Left cardiac atrium (tissue), 4 donors: ENCODE results near the gene CPNE6. TPM values are rescaled to one million over a fixed set of nuclear protein-coding genes. Genes with fewer than 3 reads are reported as not detected.
A peak's percentile ranks its signal among the peaks of the same experiment; 100 is the strongest.

ENCODE experiments used
- ATAC-seq, 2 donors: fragments of 200-7000 bp; cut with Tn5 transposase; one replicate each; pipeline ENCODE4 v1.9.1; 2020; ENCODE audit warnings: mild to moderate bottlenecking in 2 of 2, moderate library complexity in 2 of 2
- DNase-seq: peaks from one replicate; pipeline ENCODE4 v3.0.0-alpha.2; 2020
- intact Hi-C, 2 donors: fragments of 100-400 bp; cut with DNase I; formaldehyde crosslinking; loops; one replicate each; pipeline versions ENCODE4 v1.14.1 to v1.15.1; 2022 to 2023
- total RNA-seq, 2 donors: library from RNA; stranded (reverse); fragmentation: NEBNext Ultra II Directional; extraction: Animal tissue kit (Norgen Biotek cat#: 25700); gene quantifications; one replicate each; pipeline ENCODE4 v1.2.1, GENCODE V29; 2021
- donor health status: DM: no; HTN: yes; CAD: no.
- donor health status: DM: no; HTN: yes; CAD: no; lungs with severe emphysema.
- donor health status: DM: yes; HTN: yes; CAD: no.
- donor health status: Dilated cardiomyopathy.

CPNE6 gene
- total RNA-seq, 2 donors from 2014 or later, result not detected

- ATAC-seq (peak; percentile 85 to 89), DNase-seq (peak; percentile 53)
- intact Hi-C loops, result no loop called here
Observed at GRCh38 chr14:24080888-24081738, 9.8 kb downstream of the CPNE6 start.

- intact Hi-C loops, result no loop called here
- no peak for DNase-seq
- ATAC-seq, result no peak
Observed at GRCh38 chr14:24081739-24082211, 10.4 kb downstream of the CPNE6 start.

- ATAC-seq (no peak), DNase-seq (no peak)
- intact Hi-C loops, result no loop called here
Observed at GRCh38 chr14:24082411-24083080, 11.2 kb downstream of the CPNE6 start.

- intact Hi-C loops, result no loop called here
- DNase-seq (no peak), ATAC-seq (no peak)
Observed at GRCh38 chr14:24083462-24083861, 12.1 kb downstream of the CPNE6 start.

GRCh38 chr14:24084440-24084839 is 13.1 kb downstream of the CPNE6 start:
- intact Hi-C loops, result no loop called here
- DNase-seq (no peak), ATAC-seq (no peak)

- intact Hi-C loops, result no loop called here
Observed at GRCh38 chr14:24085215-24085614, 13.9 kb downstream of the CPNE6 start.

GRCh38 chr14:24086193-24086955 is 15.0 kb downstream of the CPNE6 start:
- DNase-seq (no peak), ATAC-seq (no peak)
- intact Hi-C loops, result no loop called here

More at GRCh38 chr14:24085215-24085614, 13.9 kb downstream of the CPNE6 start:
- no peak for DNase-seq
- ATAC-seq, result no peak

- no peak for ATAC-seq
- intact Hi-C loops, result no loop called here
- no peak for DNase-seq
Observed at GRCh38 chr14:24087004-24087403, 15.6 kb downstream of the CPNE6 start.

GRCh38 chr14:24088095-24088494 is 16.7 kb downstream of the CPNE6 start:
- ATAC-seq (no peak), DNase-seq (no peak)
- intact Hi-C loops, result no loop called here

GRCh38 chr14:24089890-24090289 is 18.5 kb downstream of the CPNE6 start:
- DNase-seq (no peak), ATAC-seq (no peak)
- intact Hi-C loops, result loop anchor here (2.0 to 5.0 kb wide), 3 partner anchors 31 to 75 kb away; no protein-coding TSS in a partner anchor

- ATAC-seq, result no peak
- intact Hi-C loops, result loop anchor here in 1 of 2 donors (5.0 kb wide), 1 partner anchor 35 kb away; no protein-coding TSS in a partner anchor
- DNase-seq, result no peak
Observed at GRCh38 chr14:24092110-24092504, 20.7 kb downstream of the CPNE6 start.

GRCh38 chr14:24092505-24093206 is 21.3 kb downstream of the CPNE6 start:
- DNase-seq, result no peak
- ATAC-seq, result no peak
- intact Hi-C loops, result loop anchor here in 1 of 2 donors (5.0 kb wide), 1 partner anchor 35 kb away; no protein-coding TSS in a partner anchor

GRCh38 chr14:24093207-24093900 is 22.0 kb downstream of the CPNE6 start:
- no peak for DNase-seq
- intact Hi-C loops, result loop anchor here in 1 of 2 donors (5.0 kb wide), 1 partner anchor 36 kb away; no protein-coding TSS in a partner anchor
- no peak for ATAC-seq

GRCh38 chr14:24093901-24094840 is 22.8 kb downstream of the CPNE6 start, which contains the start of gene PCK2:
Gene PCK2 (plus strand): TSS chr14:24094311. CDS start chr14:24094406, 95 bp downstream.
- DNase-seq, result peak; percentile 94
- intact Hi-C loops, result loop anchor here in 1 of 2 donors (5.0 kb wide), 1 partner anchor 37 kb away; no protein-coding TSS in a partner anchor
- ATAC-seq, result peak; percentile 88 to 95

GRCh38 chr14:24094841-24095270 is 23.5 kb downstream of the CPNE6 start:
- DNase-seq (no peak), ATAC-seq (no peak)
- intact Hi-C loops, result loop anchor here in 1 of 2 donors (5.0 kb wide), 1 partner anchor 38 kb away; no protein-coding TSS in a partner anchor

- intact Hi-C loops, result no loop called here
- ATAC-seq, result peak; percentile 7 to 13
- peak; percentile 69 for DNase-seq
Observed at GRCh38 chr14:24095271-24096068, 24.1 kb downstream of the CPNE6 start.
